ENCODE data around the gene USP25. TPM values are rescaled to one million over a fixed set of nuclear protein-coding genes. Genes with fewer than 3 reads are reported as not detected.

USP25 gene
- total and polyA plus RNA-seq, 8 donors = 37.2 to 51.9 (median 44.9) TPM

DNA sequence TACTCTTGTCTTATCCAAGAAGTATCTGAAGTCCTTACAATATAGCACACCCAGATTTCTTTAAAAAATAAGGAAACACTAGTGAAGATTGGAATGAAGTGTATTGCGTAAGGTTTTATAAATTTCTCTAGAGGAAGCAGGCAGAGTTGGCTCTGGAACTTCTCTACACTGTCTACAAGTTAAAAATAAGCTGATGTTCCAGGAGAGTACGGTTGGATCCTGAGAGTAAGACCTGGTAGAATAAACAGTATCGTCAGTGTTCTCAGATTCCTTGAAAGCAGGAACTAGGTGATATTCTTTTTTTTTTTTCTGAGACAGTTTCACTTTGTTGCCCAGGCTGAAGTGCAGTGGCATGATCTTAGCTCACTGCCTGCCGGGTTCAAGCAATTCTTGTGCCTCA lies 107.9 kb downstream of the USP25 start:
- TF ChIP-seq, protein P1, sequence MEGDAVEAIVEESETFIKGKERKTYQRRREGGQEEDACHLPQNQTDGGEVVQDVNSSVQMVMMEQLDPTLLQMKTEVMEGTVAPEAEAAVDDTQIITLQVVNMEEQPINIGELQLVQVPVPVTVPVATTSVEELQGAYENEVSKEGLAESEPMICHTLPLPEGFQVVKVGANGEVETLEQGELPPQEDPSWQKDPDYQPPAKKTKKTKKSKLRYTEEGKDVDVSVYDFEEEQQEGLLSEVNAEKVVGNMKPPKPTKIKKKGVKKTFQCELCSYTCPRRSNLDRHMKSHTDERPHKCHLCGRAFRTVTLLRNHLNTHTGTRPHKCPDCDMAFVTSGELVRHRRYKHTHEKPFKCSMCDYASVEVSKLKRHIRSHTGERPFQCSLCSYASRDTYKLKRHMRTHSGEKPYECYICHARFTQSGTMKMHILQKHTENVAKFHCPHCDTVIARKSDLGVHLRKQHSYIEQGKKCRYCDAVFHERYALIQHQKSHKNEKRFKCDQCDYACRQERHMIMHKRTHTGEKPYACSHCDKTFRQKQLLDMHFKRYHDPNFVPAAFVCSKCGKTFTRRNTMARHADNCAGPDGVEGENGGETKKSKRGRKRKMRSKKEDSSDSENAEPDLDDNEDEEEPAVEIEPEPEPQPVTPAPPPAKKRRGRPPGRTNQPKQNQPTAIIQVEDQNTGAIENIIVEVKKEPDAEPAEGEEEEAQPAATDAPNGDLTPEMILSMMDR (IDR thresholded peaks at IDR 0.05) = no peak
- no peaks in the 10 kb centered on the region for H3K9me3 ChIP-seq
- peaks cover 0 to 31% of the 10 kb centered on the region in 2 donors for H3K36me3 ChIP-seq
- H3K4me3 ChIP-seq = no peak overlapping the region
- intact Hi-C loops (cut with DNase I) = no loop called here
- ATAC-seq (peak; percentile 86), DNase-seq (peak in 1 of 4 donors; percentile 12)
- peak overlapping the region in 1 of 2 donors; percentile 16 for H3K27ac ChIP-seq
- peaks cover 0 to 8% of the 10 kb centered on the region in 2 donors for H3K4me1 ChIP-seq
- no peaks in the 10 kb centered on the region for H3K27me3 ChIP-seq

DNA sequence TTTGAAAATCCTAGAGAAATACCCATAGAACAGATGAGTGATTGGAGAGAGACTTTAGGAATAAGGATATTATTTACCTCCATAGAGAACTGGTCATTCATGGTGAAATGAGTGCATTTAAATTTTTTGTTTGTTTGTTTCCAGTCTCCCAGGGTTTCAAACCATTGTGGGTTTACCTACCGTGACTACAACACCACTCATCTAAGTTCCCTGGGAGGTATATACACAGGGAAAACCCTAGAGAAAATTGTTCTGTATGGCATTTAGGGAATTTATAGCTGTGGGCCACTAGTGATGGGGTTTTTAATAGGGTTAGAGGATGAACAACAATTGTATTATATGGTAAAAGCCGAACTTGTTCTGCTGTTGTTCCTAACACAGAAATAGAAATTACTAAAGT lies 109.2 kb downstream of the USP25 start:
- DNase-seq = no peak
- Histone ChIP-seq H3K4me1 (peaks cover 0 to 8% of the 10 kb centered on the region in 2 donors), H3K9me3 (no peaks in the 10 kb centered on the region), H3K4me3 (no peak overlapping the region), H3K36me3 (peaks cover 0 to 25% of the 10 kb centered on the region in 2 donors), H3K27ac (no peak overlapping the region), H3K27me3 (no peaks in the 10 kb centered on the region)
- intact Hi-C loops (cut with DNase I) = no loop called here
- no peak for ATAC-seq
- TF ChIP-seq, protein P1 (IDR thresholded peaks at IDR 0.05) = no peak

DNA sequence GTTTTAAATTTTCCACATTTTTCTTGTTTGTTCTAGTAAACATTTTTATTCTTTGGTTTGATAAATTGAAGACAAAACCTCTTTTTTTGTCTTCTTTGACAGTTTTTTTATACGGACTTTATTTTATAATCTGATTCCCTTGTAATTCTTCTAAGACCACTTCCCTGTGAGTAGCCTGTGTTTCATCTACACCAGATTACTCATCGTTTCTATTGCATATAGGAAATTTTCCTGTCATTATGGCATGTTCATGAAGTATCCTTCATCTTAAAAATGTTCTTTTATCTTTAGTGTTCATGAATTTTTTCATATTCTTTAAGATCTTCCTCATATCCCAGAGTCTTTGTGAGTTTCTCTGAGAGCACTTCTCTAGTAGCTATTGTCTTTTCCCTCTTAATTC lies 109.8 kb downstream of the USP25 start:
- H3K36me3 ChIP-seq = peaks cover 0 to 22% of the 10 kb centered on the region in 2 donors
- no peak overlapping the region for H3K4me3 ChIP-seq
- TF ChIP-seq, protein P1 (IDR thresholded peaks at IDR 0.05) = no peak
- intact Hi-C loops (cut with DNase I) = no loop called here
- peaks cover 0 to 8% of the 10 kb centered on the region in 2 donors for H3K4me1 ChIP-seq
- ATAC-seq (no peak), DNase-seq (no peak)
- no peaks in the 10 kb centered on the region for H3K9me3 ChIP-seq
- no peak overlapping the region for H3K27ac ChIP-seq
- no peaks in the 10 kb centered on the region for H3K27me3 ChIP-seq

DNA sequence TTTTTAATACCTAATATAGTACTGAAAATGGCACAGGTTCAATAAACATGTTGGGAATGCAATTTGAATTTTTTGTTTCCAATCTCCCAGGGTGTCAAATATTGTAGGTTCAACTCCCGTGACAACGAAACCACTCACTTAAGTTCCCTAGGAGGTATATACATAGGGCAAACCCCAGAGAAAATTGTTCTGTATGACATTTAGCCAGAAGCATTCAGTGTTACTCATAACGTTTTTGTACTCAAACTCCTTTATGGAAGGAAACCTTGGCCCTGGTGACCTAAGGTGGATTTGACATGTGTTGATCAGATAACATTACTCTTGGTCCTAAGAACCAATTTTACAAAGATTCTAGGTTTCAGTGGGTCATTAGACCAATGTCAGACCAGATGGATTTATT lies 110.6 kb downstream of the USP25 start:
- H3K27me3 ChIP-seq = no peaks in the 10 kb centered on the region
- H3K9me3 ChIP-seq = no peaks in the 10 kb centered on the region
- DNase-seq (no peak), ATAC-seq (no peak)
- H3K36me3 ChIP-seq = peaks cover 0 to 22% of the 10 kb centered on the region in 2 donors
- TF ChIP-seq, protein P1 (IDR thresholded peaks at IDR 0.05) = no peak
- peaks cover 0 to 8% of the 10 kb centered on the region in 2 donors for H3K4me1 ChIP-seq
- no peak overlapping the region for H3K27ac ChIP-seq
- no peak overlapping the region for H3K4me3 ChIP-seq
- intact Hi-C loops (cut with DNase I) = no loop called here

DNA sequence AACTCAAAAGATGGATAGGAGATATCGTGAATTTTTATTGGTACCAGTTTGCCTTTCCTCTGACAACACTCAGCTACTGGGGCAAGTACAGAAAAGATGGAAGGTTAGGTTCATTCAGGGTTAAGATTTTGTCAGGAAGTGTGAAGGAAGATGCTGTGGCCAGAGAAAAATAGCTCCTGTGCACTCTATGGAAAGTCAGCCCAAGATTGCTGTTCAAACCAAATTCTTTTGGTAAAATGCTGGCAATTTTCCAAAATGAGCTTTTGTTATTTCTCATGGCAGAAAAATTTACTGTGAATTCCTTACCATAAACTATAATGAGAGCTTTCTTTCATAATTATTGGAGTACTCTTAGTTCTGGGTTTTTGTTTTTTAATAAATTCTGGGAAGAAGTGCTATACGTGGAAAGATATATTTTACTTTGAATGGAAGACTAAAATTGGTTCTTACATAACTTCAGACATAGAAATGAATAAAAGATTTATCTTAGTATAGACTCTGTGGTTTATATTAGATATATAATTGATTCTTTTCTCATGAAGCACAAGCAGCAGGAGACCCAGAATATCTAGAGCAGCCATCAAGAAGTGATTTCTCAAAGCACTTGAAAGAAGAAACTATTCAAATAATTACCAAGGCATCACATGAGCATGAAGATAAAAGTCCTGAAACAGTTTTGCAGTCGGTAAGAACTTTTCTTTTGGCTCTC lies 112.2 kb downstream of the USP25 start:
- TF ChIP-seq, protein P1 (IDR thresholded peaks at IDR 0.05) = no peak
- intact Hi-C loops (cut with DNase I) = no loop called here
- no peak for DNase-seq
- ATAC-seq = no peak
- Histone ChIP-seq H3K27ac (no peak overlapping the region), H3K27me3 (no peaks in the 10 kb centered on the region), H3K4me3 (no peak overlapping the region), H3K36me3 (peaks cover 0 to 22% of the 10 kb centered on the region in 2 donors), H3K4me1 (peaks cover 0 to 8% of the 10 kb centered on the region in 2 donors), H3K9me3 (no peaks in the 10 kb centered on the region)

All from left lung (tissue), 10 donors.